HFF-Myc (cell line): ENCODE measurements around the gene RGS12.

Experiments
- DNase-seq: peaks from one replicate; pipeline ENCODE4 v3.0.0-alpha.2; 2011; ENCODE audit warnings: low read depth; ENCODE audit errors: extremely low read depth
- H3K4me3 ChIP-seq: replicated peaks from 2 replicates; pipeline ENCODE4 v1.5.1; 2011; ENCODE audit warnings: low read depth, mild to moderate bottlenecking, control low read depth, low read length
- TF ChIP-seq, protein P1 (sequence below): IDR thresholded peaks from 2 replicates; pipeline ENCODE4 v1.5.1; 2012; ENCODE audit warnings: mild to moderate bottlenecking, low read depth, low read length, control low read depth; ENCODE audit errors: missing control alignments

The RGS12 gene

DNA sequence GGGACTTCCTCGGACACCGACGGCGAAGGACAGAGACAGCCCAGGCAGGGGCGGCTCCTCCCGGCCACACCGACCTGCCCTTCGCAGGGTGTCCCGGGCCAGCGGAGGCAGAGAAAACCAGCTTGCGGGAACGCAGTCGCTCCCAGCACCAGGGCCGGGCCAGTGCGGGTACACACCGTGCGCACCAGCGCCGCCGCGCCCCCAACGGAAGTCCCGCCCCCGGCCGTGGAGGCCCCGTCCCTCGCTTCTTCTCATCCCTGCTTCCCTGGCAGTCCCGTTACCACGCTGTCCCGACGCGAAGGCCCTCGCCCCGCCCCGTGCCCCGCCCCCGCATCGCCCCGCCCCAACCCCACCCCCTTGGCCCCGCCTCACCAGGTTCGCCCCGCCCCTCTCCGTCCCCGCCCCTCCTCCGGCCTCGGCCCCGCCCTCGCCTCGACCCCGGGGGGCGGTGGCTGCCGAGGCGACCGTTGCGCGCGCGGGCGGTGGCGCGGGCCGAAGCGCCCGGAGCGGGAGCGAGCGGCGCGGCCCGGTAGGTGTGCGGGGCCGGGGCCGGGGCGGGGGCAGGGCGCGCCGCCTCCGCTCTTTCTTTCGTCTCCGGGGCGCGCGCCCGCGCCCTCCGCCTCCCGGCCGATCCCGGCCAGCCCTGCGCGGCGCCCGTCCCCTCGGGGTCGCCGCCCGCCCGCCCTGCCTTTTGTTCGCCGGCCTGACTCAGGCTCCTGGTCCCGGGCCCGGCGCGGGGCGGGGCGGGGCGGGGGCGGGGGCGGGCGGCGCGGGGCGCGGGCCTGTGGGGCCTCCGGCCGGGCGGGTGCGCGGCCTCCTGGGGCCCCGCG, at the start of gene RGS12:
Gene RGS12 (plus strand): TSS at position 451 of the 830 bp plus-strand sequence. CDS start 23,150 bp downstream, outside the sequence.
- peak within 1 kb of the TSS; percentile 71 for H3K4me3 ChIP-seq
- peak; percentile 58 for DNase-seq
- TF ChIP-seq, protein P1, sequence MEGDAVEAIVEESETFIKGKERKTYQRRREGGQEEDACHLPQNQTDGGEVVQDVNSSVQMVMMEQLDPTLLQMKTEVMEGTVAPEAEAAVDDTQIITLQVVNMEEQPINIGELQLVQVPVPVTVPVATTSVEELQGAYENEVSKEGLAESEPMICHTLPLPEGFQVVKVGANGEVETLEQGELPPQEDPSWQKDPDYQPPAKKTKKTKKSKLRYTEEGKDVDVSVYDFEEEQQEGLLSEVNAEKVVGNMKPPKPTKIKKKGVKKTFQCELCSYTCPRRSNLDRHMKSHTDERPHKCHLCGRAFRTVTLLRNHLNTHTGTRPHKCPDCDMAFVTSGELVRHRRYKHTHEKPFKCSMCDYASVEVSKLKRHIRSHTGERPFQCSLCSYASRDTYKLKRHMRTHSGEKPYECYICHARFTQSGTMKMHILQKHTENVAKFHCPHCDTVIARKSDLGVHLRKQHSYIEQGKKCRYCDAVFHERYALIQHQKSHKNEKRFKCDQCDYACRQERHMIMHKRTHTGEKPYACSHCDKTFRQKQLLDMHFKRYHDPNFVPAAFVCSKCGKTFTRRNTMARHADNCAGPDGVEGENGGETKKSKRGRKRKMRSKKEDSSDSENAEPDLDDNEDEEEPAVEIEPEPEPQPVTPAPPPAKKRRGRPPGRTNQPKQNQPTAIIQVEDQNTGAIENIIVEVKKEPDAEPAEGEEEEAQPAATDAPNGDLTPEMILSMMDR = no peak

DNA sequence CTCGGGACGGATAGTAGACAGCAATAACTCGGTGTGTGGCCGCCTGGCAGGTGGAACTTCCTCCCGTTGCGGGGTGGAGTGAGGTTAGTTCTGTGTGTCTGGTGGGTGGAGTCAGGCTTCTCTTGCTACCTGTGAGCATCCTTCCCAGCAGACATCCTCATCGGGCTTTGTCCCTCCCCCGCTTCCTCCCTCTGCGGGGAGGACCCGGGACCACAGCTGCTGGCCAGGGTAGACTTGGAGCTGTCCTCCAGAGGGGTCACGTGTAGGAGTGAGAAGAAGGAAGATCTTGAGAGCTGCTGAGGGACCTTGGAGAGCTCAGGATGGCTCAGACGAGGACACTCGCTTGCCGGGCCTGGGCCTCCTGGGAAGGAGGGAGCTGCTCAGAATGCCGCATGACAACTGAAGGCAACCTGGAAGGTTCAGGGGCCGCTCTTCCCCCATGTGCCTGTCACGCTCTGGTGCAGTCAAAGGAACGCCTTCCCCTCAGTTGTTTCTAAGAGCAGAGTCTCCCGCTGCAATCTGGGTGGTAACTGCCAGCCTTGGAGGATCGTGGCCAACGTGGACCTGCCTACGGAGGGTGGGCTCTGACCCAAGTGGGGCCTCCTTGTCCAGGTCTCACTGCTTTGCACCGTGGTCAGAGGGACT, 49.6 kb upstream of the RGS12 start:
- TF ChIP-seq, protein P1 = no peak
- DNase-seq = no peak
- no peak overlapping the region for H3K4me3 ChIP-seq

- TF ChIP-seq, protein P1 = no peak
- H3K4me3 ChIP-seq = no peak overlapping the region
- DNase-seq = no peak
Measured at GRCh38 chr4:3244002-3244401, 48.8 kb upstream of the RGS12 start.

- no peak for DNase-seq
- no peak overlapping the region for H3K4me3 ChIP-seq
- TF ChIP-seq, protein P1 = no peak
Measured at GRCh38 chr4:3244747-3245146, 48.1 kb upstream of the RGS12 start.

GRCh38 chr4:3245676-3246075, 47.1 kb upstream of the RGS12 start:
- H3K4me3 ChIP-seq = no peak overlapping the region
- DNase-seq = no peak
- TF ChIP-seq, protein P1 = no peak

DNA sequence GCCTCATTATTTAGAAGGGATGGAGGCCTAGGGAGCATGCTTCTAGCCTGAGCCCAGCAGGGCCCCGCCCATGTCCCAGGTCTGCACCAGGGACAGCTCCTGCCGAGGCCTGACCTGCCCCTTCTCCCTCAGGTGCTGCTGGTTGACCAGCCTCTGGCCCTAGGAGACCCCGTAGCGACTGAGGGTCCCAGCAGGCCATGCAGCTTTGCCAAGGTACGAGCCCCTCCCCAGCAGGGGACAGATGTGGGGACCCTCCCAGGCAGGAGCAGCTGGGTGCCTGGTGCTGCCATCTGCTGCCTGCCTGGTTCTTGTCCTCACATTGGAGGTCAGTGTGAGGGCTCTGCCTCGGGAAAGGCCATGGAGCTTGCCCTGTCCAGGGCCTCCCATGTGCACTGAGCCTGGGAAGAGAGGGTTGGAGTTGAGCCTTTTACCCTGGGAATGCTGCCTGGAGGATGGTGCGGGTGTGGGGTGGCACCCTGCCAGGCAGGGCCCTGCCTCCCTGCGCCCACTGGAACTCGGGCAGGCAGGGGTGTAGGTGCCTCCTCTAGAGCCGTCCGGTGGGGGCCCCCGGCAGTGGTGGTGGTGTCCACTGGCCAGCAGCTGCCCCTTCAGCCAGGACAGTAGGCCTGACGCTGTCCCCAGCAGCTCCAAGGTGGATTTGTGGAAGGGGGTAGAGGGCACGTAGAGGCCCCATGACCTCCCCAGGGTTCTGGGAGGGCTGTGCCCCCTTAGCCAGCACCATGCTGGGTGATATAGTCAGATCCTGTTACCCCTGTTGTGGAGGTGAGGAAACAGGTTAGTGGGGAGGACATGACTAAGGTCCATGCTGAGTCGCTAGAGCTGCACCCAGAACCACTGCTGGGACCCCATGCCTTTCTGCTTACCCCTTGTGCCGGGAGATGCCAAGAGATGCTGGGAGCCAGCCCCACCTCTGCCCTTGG, 46.1 kb upstream of the RGS12 start:
- DNase-seq = no peak
- TF ChIP-seq, protein P1 = no peak
- no peak overlapping the region for H3K4me3 ChIP-seq
